C4-2B (cell line): Measurements from ENCODE around the gene ADARB2.

Experiments
- H3K27ac ChIP-seq: fragments of 450-650 bp; 2 replicates; pipeline ENCODE4 v1.5.1; 2017
- CTCF ChIP-seq: fragments of 450-650 bp; conservative IDR thresholded peaks from 2 replicates; pipeline ENCODE4 v1.5.1; 2017; ENCODE audit warnings: mild to moderate bottlenecking
- ZFX ChIP-seq: fragments of 450-650 bp; IDR thresholded peaks from 2 replicates; pipeline ENCODE4 v1.6.1; 2017

The ADARB2 gene

GRCh38 chr10:1402816-1403507 lies 334.4 kb downstream of the ADARB2 start:
- no peak overlapping the region for H3K27ac ChIP-seq
- TF ChIP-seq ZFX: no peak
- no peak for TF ChIP-seq CTCF

- no peak overlapping the region for H3K27ac ChIP-seq
- TF ChIP-seq CTCF (no peak), ZFX (no peak)
Measured at GRCh38 chr10:1402016-1402770, 335.1 kb downstream of the ADARB2 start.

GRCh38 chr10:1401071-1401965 lies 336.0 kb downstream of the ADARB2 start:
- TF ChIP-seq CTCF (no peak), ZFX (no peak)
- H3K27ac ChIP-seq: no peak overlapping the region

GRCh38 chr10:1400101-1401070 lies 336.9 kb downstream of the ADARB2 start:
- no peak overlapping the region for H3K27ac ChIP-seq
- TF ChIP-seq CTCF: no peak
- no peak for TF ChIP-seq ZFX

- no peak overlapping the region for H3K27ac ChIP-seq
- TF ChIP-seq CTCF (no peak), ZFX (no peak)
Measured at GRCh38 chr10:1399431-1400100, 337.8 kb downstream of the ADARB2 start.
